ENCODE results near the gene FOXP1.

FOXP1 gene

GRCh38 chr3:71087143-71088018 is 496.1 kb downstream of the FOXP1 start:
- no peak for DNase-seq

- DNase-seq = no peak
Observed at GRCh38 chr3:71086777-71087142, 496.8 kb downstream of the FOXP1 start.

- DNase-seq = no peak
Observed at GRCh38 chr3:71083726-71084131, 499.8 kb downstream of the FOXP1 start.

GRCh38 chr3:71082833-71083232 is 500.7 kb downstream of the FOXP1 start:
- DNase-seq = no peak

- no peak for DNase-seq
Observed at GRCh38 chr3:71080517-71081083, 502.9 kb downstream of the FOXP1 start.

GRCh38 chr3:71078723-71079525 is 504.6 kb downstream of the FOXP1 start:
- no peak for DNase-seq

GRCh38 chr3:71078199-71078598 is 505.3 kb downstream of the FOXP1 start:
- DNase-seq = no peak

GRCh38 chr3:71077070-71077469 is 506.5 kb downstream of the FOXP1 start:
- no peak for DNase-seq

- DNase-seq = peak; percentile 70
Observed at GRCh38 chr3:71076361-71077002, 507.0 kb downstream of the FOXP1 start.

GRCh38 chr3:71075494-71075893 is 508.0 kb downstream of the FOXP1 start:
- DNase-seq = no peak

- DNase-seq = no peak
Observed at GRCh38 chr3:71074423-71074822, 509.1 kb downstream of the FOXP1 start.

- DNase-seq = no peak
Observed at GRCh38 chr3:71072986-71073385, 510.5 kb downstream of the FOXP1 start.

GRCh38 chr3:71072287-71072686 is 511.2 kb downstream of the FOXP1 start:
- DNase-seq = no peak

- DNase-seq = no peak
Observed at GRCh38 chr3:71070497-71071463, 512.7 kb downstream of the FOXP1 start.

GRCh38 chr3:71069797-71070196 is 513.7 kb downstream of the FOXP1 start:
- DNase-seq = peak; percentile 49

- no peak for DNase-seq
Observed at GRCh38 chr3:71067977-71068654, 515.4 kb downstream of the FOXP1 start.

- no peak for DNase-seq
Observed at GRCh38 chr3:71066849-71067261, 516.7 kb downstream of the FOXP1 start.

- no peak for DNase-seq
Observed at GRCh38 chr3:71066356-71066755, 517.2 kb downstream of the FOXP1 start.

- no peak for DNase-seq
Observed at GRCh38 chr3:71065764-71066013, 517.8 kb downstream of the FOXP1 start.

- DNase-seq = no peak
Observed at GRCh38 chr3:71064956-71065763, 518.4 kb downstream of the FOXP1 start.
